Neutrophil (primary cell): Measurements from ENCODE around the gene SYTL2.

Source experiments
- H3K27ac ChIP-seq: fragments of 200-600 bp; sonication (generic); 2 replicates; pipeline ENCODE4 v1.5.1; 2016; ENCODE audit warnings: mild to moderate bottlenecking, moderate library complexity
- H3K27me3 ChIP-seq: fragments of 200-600 bp; sonication (generic); 2 replicates; pipeline ENCODE4 v1.6.0; 2016; ENCODE audit warnings: mild to moderate bottlenecking
- H3K36me3 ChIP-seq: fragments of 200-600 bp; sonication (generic); 2 replicates; pipeline ENCODE4 v1.5.1; 2017
- H3K4me1 ChIP-seq, 2 experiments: fragments of 200-600 bp in 1 of 2; sonication (generic) in 1 of 2; 1 replicate in 1 of 2; 2 replicates in 1 of 2; pipeline versions ENCODE4 v1.5.1 to v1.6.1; 2013 to 2016; ENCODE audit warnings: low read depth in 1 of 2, low read length in 1 of 2, mild to moderate bottlenecking in 1 of 2, moderate library complexity in 1 of 2; ENCODE audit not compliant: control insufficient read depth in 1 of 2, insufficient read depth in 1 of 2
- H3K4me3 ChIP-seq, 2 experiments: fragments of 200-600 bp in 1 of 2; sonication (generic) in 1 of 2; 1 replicate in 1 of 2; 2 replicates in 1 of 2; pipeline ENCODE4 v1.5.1; 2013 to 2016; ENCODE audit warnings: low read depth in 1 of 2, low read length in 1 of 2, mild to moderate bottlenecking in 1 of 2, moderate library complexity in 1 of 2
- H3K9me3 ChIP-seq: fragments of 200-600 bp; sonication (generic); 2 replicates; pipeline ENCODE4 v1.5.1; 2016
- CTCF ChIP-seq: fragments of 200-600 bp; sonication (generic); IDR thresholded peaks from 2 replicates; pipeline ENCODE4 v1.5.1; 2016; ENCODE audit warnings: antibody characterized with exemption

SYTL2 gene

GRCh38 chr11:85813721-85814120, 2.8 kb upstream of the SYTL2 start:
- no peak overlapping the region for H3K4me3 ChIP-seq
- H3K4me1 ChIP-seq, result peaks cover 7 to 14% of the 10 kb centered on the region in 2 experiments

GRCh38 chr11:85811624-85812023, 683 bp upstream of the SYTL2 start:
- Histone ChIP-seq H3K4me1 (peaks cover 7 to 14% of the 10 kb centered on the region in 2 experiments), H3K9me3 (no peaks in the 10 kb centered on the region), H3K4me3 (peak overlapping the region in 1 of 2 experiments; percentile 56), H3K27ac (no peak overlapping the region), H3K27me3 (peaks cover 59% of the 10 kb centered on the region), H3K36me3 (no peaks in the 10 kb centered on the region)
- TF ChIP-seq CTCF, result no peak

More at GRCh38 chr11:85813721-85814120, 2.8 kb upstream of the SYTL2 start:
- Histone ChIP-seq H3K27ac (no peak overlapping the region), H3K27me3 (peaks cover 47% of the 10 kb centered on the region), H3K36me3 (no peaks in the 10 kb centered on the region), H3K9me3 (no peaks in the 10 kb centered on the region)
- no peak for TF ChIP-seq CTCF

GRCh38 chr11:85810521-85810870, 445 bp downstream of the SYTL2 start:
- no peak overlapping the region for H3K27ac ChIP-seq
- peak overlapping the region; percentile 33 to 56 for H3K4me3 ChIP-seq

GRCh38 chr11:85809863-85810262, 1.1 kb downstream of the SYTL2 start:
- TF ChIP-seq CTCF, result no peak
- H3K36me3 ChIP-seq, result no peaks in the 10 kb centered on the region
- H3K4me1 ChIP-seq, result peaks cover 7 to 14% of the 10 kb centered on the region in 2 experiments
- H3K9me3 ChIP-seq, result no peaks in the 10 kb centered on the region
- peaks cover 59% of the 10 kb centered on the region for H3K27me3 ChIP-seq
- H3K4me3 ChIP-seq, result no peak overlapping the region
- no peak overlapping the region for H3K27ac ChIP-seq

More at GRCh38 chr11:85810521-85810870, 445 bp downstream of the SYTL2 start:
- TF ChIP-seq CTCF, result no peak
- H3K4me1 ChIP-seq, result peaks cover 7 to 14% of the 10 kb centered on the region in 2 experiments
- no peaks in the 10 kb centered on the region for H3K36me3 ChIP-seq
- peaks cover 59% of the 10 kb centered on the region for H3K27me3 ChIP-seq
- no peaks in the 10 kb centered on the region for H3K9me3 ChIP-seq

- TF ChIP-seq CTCF, result no peak
- peaks cover 59% of the 10 kb centered on the region for H3K27me3 ChIP-seq
- H3K4me3 ChIP-seq, result no peak overlapping the region
- peaks cover 7 to 14% of the 10 kb centered on the region in 2 experiments for H3K4me1 ChIP-seq
- no peaks in the 10 kb centered on the region for H3K36me3 ChIP-seq
- no peak overlapping the region for H3K27ac ChIP-seq
- no peaks in the 10 kb centered on the region for H3K9me3 ChIP-seq
Measured at GRCh38 chr11:85809191-85809590, 1.8 kb downstream of the SYTL2 start.

- Histone ChIP-seq H3K9me3 (no peaks in the 10 kb centered on the region), H3K4me3 (no peak overlapping the region), H3K4me1 (peaks cover 7 to 14% of the 10 kb centered on the region in 2 experiments), H3K27ac (no peak overlapping the region), H3K27me3 (peaks cover 44% of the 10 kb centered on the region), H3K36me3 (no peaks in the 10 kb centered on the region)
- TF ChIP-seq CTCF, result no peak
Measured at GRCh38 chr11:85806876-85807275, 4.1 kb downstream of the SYTL2 start.
